GM21528 (cell line): ENCODE measurements around the gene NDRG3.
A peak's percentile ranks its signal among the peaks of the same experiment; 100 is the strongest.

Source experiments
- ATAC-seq: cut with Tn5 transposase; IDR thresholded peaks from one replicate; pipeline ENCODE4 v1.9.1; 2021; ENCODE audit warnings: mild to moderate bottlenecking, moderate library complexity; ENCODE audit not compliant: unreplicated experiment, low FRiP score

Gene NDRG3

GRCh38 chr20:36745927-36746659 is at the start of gene NDRG3:
Gene NDRG3, minus strand, starts transcription at chr20:36746090. Its CDS starts 24,355 bp downstream, at chr20:36721735.
- ATAC-seq, result peak; percentile 87

DNA sequence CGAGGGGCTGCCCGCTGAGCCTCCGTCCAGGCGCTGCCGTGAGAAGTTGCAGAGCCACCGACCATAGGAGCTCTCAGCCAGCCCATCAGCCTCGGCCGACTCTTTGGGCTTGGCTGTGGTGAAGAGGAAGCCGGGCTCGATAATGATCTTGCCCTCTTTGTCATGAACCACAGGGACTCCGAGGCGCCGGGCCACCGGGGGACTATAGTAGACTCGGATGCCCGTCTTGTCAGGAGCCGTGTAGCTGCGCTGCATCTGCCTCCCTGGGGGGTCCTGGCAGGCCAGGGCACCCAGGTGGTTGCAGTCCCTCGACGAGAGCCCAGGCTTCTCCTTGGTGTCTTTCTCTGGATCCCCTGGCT is 48.2 kb upstream of the NDRG3 start:
- ATAC-seq, result no peak

DNA sequence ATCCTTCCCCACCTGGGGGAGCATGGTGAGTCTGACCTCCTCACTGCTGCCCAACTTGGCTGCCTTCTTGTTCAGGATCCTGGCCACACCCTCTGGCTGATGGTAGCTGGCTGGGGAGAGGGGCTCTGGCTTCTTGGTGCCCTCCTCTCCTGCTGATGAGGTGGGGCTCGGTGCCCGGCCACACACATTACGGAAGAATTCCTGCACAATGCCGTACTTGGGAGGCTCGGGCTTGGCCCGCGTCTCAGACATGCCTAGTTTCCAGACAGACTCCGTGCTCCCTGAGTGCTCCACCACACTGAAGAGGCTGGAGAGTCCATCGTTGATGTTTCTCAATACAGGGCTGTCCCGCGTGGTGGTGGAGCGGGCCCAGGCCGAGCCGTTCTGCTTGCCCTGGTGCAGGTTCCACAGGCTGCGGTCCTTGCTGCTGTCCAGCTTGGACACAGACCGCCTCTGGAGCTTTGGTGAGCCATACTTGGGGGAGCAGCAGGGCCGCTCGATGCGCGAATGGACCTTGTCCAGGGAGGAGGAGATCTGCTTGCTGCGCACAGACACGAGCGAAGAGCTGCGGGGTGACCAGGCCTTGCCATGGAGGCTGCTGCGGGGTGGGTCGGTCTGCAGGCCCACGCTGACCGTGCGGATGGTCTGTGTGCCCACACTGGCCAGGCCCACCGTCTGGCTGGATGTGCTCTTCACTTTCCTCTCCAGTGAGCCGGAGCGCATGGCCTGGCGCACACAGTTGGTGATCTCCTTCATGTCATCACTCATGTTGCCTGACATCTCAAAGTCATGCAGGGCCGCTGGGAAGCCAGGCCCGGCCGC is 47.6 kb upstream of the NDRG3 start:
- ATAC-seq, result no peak

GRCh38 chr20:36792422-36792821 is 46.5 kb upstream of the NDRG3 start:
- ATAC-seq, result no peak

DNA sequence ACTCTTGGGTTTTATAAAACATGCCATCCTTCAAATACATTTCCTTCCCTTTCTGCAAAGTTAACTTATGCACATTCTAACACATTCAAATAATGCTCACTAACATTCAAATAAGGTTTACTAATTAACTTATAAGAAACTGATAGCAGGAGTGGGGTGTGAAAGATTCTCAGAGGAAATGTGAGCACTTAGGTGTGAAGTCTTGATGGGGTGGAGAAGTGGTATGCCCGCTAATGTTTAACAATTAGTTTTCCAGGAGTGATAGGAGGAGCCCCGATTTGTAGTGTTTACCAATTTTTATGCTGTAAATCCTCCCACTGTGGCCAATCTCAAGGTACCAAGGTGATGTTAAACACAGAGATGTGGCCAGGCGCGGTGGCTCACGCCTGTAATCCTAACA is 46.0 kb upstream of the NDRG3 start:
- ATAC-seq, result no peak

DNA sequence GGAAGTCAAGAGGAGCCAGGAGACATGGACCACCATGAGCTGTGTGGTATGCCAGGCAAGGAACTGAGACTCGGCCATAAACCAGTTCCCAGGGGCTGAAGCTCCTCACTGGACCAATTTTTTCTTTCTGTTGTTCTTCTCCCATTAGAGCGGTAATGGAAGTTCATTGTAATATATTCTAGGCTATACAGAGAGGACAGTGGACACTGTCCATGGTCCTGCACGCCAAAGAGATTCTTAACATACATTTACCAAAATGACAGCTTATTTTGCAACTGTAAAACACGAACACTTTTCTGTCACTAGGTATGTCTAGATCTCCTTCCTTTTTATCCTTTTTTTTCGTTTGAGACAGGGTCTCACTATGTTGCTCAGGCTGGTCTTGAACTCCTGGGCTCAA is 40.8 kb upstream of the NDRG3 start:
- ATAC-seq, result no peak

DNA sequence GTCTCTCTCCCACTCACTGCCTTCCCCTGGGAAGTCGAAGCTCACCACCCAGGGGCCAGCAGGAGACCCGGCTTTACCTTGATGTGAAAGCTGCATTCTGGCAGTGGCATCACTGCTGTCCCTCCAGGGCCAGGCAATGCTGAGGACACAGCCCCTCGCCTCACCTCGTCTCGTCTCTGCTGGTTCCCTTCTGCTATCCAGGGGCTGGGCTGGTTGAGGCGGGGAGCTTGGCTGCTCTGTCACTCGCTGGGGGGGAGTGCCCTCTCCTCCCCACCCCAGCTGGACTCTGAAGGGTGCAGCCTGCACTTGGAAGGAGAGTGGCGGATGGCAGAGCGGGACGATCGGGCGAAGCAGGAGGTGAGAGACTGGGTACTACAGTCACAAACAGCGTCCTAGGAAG is 40.4 kb upstream of the NDRG3 start:
- ATAC-seq, result no peak

GRCh38 chr20:36785308-36785707 is 39.4 kb upstream of the NDRG3 start:
- ATAC-seq, result no peak

DNA sequence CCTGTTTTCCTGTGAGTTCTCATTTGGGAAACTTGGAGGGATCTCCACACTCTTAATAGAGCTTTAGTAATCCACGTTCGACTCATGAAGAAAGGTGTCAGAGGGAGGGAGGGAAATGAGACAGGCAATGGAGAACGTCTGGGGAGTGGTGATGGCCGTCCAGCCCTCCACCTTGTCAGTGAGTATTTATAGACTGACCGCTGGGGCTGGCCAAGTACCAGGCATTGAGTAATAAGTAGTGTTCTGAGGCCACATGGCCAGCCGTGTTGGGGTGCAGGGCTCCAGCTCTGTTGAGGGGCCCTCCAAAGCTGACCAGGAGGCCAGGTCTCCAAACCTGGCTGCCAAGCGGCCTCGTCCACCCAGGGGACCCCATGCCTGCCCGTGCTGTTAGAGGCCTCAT is 39.0 kb upstream of the NDRG3 start:
- no peak for ATAC-seq

GRCh38 chr20:36784116-36784515 is 38.2 kb upstream of the NDRG3 start:
- no peak for ATAC-seq

GRCh38 chr20:36779656-36780025 is 33.8 kb upstream of the NDRG3 start:
- ATAC-seq, result no peak

DNA sequence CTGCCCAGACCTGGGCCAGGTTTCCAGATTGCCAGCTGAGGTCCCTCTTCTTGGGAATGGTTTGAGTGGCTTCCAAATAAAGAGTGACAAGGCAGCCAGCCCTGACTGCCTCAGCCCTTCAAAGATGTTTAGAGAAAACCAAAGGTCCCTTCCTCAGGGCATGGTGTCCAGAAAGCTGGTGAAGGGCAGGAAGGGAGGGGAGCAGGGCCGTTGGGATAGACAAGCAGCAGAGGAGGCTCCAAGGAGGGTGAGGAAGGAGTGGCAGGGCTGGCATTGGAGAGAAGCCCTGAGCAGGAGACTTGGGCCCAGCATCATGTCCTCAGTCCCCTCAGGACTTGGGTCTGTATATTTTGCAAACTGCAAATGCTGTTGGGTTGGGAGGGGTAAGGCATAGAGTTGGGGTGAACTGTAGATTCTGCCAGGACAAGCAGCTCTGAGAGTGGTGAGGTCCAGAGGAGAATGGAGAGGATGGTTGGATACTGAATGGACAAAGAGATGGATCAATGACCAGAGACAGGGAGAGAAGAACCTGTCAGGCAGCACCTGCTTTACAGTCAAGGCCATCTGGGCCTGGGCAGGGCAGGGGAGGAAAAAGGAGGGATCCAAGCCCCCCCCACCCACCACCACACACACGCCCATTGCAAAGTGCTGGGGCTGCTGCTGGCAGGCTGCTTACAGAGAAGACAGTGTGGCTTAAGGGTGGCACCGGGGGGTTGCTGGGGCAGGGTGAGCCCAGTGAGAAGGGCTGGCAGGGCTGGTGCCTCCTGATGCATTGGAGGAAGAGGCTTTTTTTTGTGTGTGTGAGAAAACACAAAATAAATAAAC is 33.2 kb upstream of the NDRG3 start:
- ATAC-seq, result no peak

- no peak for ATAC-seq
Observed at GRCh38 chr20:36777576-36777975, 31.7 kb upstream of the NDRG3 start.

DNA sequence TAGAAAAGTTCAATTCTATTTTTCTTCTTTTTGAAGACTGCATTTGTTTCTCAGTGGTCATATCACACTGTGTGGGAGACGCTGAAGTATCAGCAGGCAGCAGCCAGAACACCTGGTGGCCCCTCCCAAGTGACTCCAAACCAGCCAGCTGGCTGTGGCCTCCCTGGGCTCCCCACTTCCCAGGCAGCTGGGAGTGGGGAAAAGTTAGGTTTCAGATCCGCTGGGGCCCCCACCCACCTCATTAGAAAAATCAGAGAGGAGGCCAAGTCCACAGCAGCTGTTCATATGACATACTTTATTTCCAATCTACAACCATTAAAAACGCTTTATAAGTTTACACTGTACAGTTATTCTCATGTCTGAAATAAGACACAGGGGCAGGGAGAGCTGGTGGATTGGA is 31.3 kb upstream of the NDRG3 start:
- no peak for ATAC-seq

- ATAC-seq, result no peak
Observed at GRCh38 chr20:36775826-36776225, 29.9 kb upstream of the NDRG3 start.

- no peak for ATAC-seq
Observed at GRCh38 chr20:36775196-36775595, 29.3 kb upstream of the NDRG3 start.

- peak; percentile 77 for ATAC-seq
Observed at GRCh38 chr20:36773597-36774390, 27.9 kb upstream of the NDRG3 start, which contains the start of gene DSN1. Gene DSN1, minus strand, starts transcription at chr20:36773763. Its CDS starts 2,305 bp downstream, at chr20:36771458.

DNA sequence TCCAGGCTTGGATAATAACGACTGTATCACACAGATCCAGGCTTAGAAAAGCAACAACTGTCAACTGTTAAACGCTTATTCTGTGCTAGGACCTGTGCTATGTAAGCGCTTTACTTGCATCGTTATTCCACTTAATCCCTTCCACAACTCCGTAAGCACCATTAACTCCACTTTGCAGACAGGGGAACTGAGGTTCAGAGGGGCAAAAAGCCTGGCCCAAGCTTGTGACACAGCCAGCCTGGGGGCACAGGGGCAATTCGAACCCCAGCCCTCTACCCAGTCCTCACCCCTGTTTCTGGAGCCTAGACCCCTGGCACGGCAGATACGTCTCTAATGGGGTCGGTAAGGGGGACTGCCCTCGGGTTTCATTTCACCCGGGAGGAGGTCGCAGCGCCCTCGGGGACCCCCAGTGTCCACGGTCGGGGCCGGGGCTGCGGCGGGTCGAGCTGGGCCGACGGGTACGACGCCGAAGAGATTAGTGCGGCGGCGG is 27.3 kb upstream of the NDRG3 start:
- no peak for ATAC-seq

GRCh38 chr20:36770680-36771079 is 24.8 kb upstream of the NDRG3 start:
- no peak for ATAC-seq

DNA sequence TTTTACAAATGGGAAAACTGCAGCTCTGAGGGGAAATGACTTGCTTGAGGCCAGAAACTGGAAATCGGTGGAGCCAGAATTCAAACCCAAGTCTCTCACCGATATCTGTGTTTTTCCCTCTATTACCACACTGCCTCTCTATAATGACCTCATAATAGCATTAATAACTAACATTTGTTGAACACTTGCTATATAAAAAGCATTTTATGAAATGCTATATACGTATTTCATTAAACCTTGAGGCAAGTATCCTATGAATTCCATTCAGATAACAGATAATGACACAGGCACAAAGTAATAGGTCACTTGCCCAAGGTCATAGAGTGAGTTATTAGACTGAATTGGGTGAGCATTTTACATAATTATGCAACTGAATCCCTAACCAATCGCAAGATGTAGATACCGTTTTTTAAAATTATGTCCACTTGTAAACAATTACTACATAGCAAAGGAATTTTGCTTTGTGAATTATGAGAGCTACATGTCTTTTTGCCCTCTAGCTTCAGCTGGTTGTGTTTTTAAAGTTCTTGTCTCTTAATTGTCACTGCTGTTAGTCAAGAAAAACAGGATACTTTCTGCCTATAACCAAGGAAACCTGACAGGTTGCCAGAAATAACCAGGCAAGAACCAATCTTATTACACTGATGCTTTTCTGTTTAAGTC is 23.0 kb upstream of the NDRG3 start:
- no peak for ATAC-seq
